Thyroid gland (tissue), 4 donors: ENCODE data around the gene PLEKHA6. TPM values are rescaled to one million over a fixed set of nuclear protein-coding genes. Genes with fewer than 3 reads are reported as not detected.

Source experiments
- DNase-seq, 2 donors: peaks; one replicate each; pipeline ENCODE4 v3.0.0-alpha.2; 2019
- H3K27ac ChIP-seq, 3 donors: fragments of 200-600 bp; sonication (generic); 1 replicate in 2 of 3; 2 replicates in 1 of 3; pipeline ENCODE4 v1.5.1; 2016 to 2019; ENCODE audit warnings: mild to moderate bottlenecking in 1 of 3, moderate library complexity in 1 of 3
- H3K27me3 ChIP-seq: fragments of 200-600 bp; sonication (generic); one replicate; pipeline ENCODE4 v1.5.1; 2019
- H3K36me3 ChIP-seq, 2 donors: fragments of 200-600 bp; sonication (generic); one replicate each; pipeline ENCODE4 v1.5.1; 2016 to 2019
- H3K4me1 ChIP-seq, 2 donors: fragments of 200-600 bp; sonication (generic); one replicate each; pipeline ENCODE4 v1.5.1; 2017 to 2019
- H3K4me3 ChIP-seq, 3 donors: fragments of 200-600 bp; sonication (generic); replicated peaks in 1 of 3; 1 replicate in 2 of 3; 2 replicates in 1 of 3; pipeline ENCODE4 v1.5.1; 2016; ENCODE audit warnings: mild to moderate bottlenecking in 1 of 3
- H3K9me3 ChIP-seq: fragments of 200-600 bp; sonication (generic); one replicate; pipeline ENCODE4 v1.5.1; 2017
- POLR2A ChIP-seq, 2 donors: fragments of 450-650 bp; IDR thresholded peaks; one replicate each; pipeline ENCODE4 v1.6.1; 2017; ENCODE audit warnings: antibody characterized with exemption in 2 of 2, mild to moderate bottlenecking in 2 of 2, moderate library complexity in 1 of 2
- WGBS, 2 donors: methylation state at CpG; one replicate each; pipeline ENCODE4 v1.1.5; 2017; 5-methylcytosine and 5-hydroxymethylcytosine counted together
- intact Hi-C: fragments of 100-400 bp; cut with DNase I; formaldehyde crosslinking; loops from one replicate; pipeline ENCODE4 v1.15.1; 2023
- total RNA-seq, 4 donors: library from RNA; depleted of rRNA; stranded (reverse); fragments of >200 nt; gene quantifications; one replicate each; pipeline ENCODE4 v1.2.3, GENCODE V29; 2016
- TF ChIP-seq, protein P1 (sequence below), 6 experiments: fragments of 200-600 bp in 3 of 6; fragments of 450-650 bp in 3 of 6; sonication (generic) in 3 of 6; IDR thresholded peaks; one replicate each; pipeline ENCODE4 v1.5.1; 2016 to 2019; ENCODE audit warnings: antibody characterized with exemption in 6 of 6, mild to moderate bottlenecking in 2 of 6, inconsistent platforms in 1 of 6, moderate library complexity in 1 of 6

Gene PLEKHA6
- total RNA-seq, 4 donors from 2014 or later: 2.9 to 8.9 (median 4.0) TPM

- 83 to 85% methylated on average over 2 of the region's 2 CpGs for WGBS, 2 donors
- Histone ChIP-seq H3K27ac (no peak overlapping the region), H3K4me3 (no peak overlapping the region), H3K36me3 (no peaks in the 10 kb centered on the region), H3K4me1 (no peaks in the 10 kb centered on the region), H3K27me3 (no peaks in the 10 kb centered on the region), H3K9me3 (no peaks in the 10 kb centered on the region)
- no peak for DNase-seq
- intact Hi-C loops: no loop called here
- TF ChIP-seq POLR2A (IDR thresholded peaks at IDR 0.05): no peak
- TF ChIP-seq, protein P1, sequence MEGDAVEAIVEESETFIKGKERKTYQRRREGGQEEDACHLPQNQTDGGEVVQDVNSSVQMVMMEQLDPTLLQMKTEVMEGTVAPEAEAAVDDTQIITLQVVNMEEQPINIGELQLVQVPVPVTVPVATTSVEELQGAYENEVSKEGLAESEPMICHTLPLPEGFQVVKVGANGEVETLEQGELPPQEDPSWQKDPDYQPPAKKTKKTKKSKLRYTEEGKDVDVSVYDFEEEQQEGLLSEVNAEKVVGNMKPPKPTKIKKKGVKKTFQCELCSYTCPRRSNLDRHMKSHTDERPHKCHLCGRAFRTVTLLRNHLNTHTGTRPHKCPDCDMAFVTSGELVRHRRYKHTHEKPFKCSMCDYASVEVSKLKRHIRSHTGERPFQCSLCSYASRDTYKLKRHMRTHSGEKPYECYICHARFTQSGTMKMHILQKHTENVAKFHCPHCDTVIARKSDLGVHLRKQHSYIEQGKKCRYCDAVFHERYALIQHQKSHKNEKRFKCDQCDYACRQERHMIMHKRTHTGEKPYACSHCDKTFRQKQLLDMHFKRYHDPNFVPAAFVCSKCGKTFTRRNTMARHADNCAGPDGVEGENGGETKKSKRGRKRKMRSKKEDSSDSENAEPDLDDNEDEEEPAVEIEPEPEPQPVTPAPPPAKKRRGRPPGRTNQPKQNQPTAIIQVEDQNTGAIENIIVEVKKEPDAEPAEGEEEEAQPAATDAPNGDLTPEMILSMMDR (IDR thresholded peaks at IDR 0.05): no peak
These were observed 74.8 kb downstream of the PLEKHA6 start for GRCh38 chr1:204284929-204285328.

- no peaks in the 10 kb centered on the region for H3K9me3 ChIP-seq
- WGBS, 2 donors: 71 to 75% methylated on average over 6 to 9 of the region's 9 CpGs
- intact Hi-C loops: no loop called here
- H3K36me3 ChIP-seq: no peaks in the 10 kb centered on the region
- no peaks in the 10 kb centered on the region for H3K4me1 ChIP-seq
- no peak overlapping the region for H3K27ac ChIP-seq
- TF ChIP-seq, protein P1 (IDR thresholded peaks at IDR 0.05): no peak
- DNase-seq: no peak
- H3K27me3 ChIP-seq: no peaks in the 10 kb centered on the region
- no peak overlapping the region for H3K4me3 ChIP-seq
These were observed 75.7 kb downstream of the PLEKHA6 start for GRCh38 chr1:204283711-204284651.

GRCh38 chr1:204282761-204283221 lies 76.9 kb downstream of the PLEKHA6 start:
- 84 to 92% methylated on average over 11 of the region's 11 CpGs for WGBS, 2 donors
- H3K36me3 ChIP-seq: no peaks in the 10 kb centered on the region
- H3K4me3 ChIP-seq: no peak overlapping the region
- no peaks in the 10 kb centered on the region for H3K4me1 ChIP-seq
- H3K9me3 ChIP-seq: no peaks in the 10 kb centered on the region
- H3K27me3 ChIP-seq: no peaks in the 10 kb centered on the region
- intact Hi-C loops: no loop called here
- no peak for DNase-seq
- TF ChIP-seq, protein P1 (IDR thresholded peaks at IDR 0.05): no peak
- no peak for TF ChIP-seq POLR2A (IDR thresholded peaks at IDR 0.05)
- H3K27ac ChIP-seq: no peak overlapping the region

DNA sequence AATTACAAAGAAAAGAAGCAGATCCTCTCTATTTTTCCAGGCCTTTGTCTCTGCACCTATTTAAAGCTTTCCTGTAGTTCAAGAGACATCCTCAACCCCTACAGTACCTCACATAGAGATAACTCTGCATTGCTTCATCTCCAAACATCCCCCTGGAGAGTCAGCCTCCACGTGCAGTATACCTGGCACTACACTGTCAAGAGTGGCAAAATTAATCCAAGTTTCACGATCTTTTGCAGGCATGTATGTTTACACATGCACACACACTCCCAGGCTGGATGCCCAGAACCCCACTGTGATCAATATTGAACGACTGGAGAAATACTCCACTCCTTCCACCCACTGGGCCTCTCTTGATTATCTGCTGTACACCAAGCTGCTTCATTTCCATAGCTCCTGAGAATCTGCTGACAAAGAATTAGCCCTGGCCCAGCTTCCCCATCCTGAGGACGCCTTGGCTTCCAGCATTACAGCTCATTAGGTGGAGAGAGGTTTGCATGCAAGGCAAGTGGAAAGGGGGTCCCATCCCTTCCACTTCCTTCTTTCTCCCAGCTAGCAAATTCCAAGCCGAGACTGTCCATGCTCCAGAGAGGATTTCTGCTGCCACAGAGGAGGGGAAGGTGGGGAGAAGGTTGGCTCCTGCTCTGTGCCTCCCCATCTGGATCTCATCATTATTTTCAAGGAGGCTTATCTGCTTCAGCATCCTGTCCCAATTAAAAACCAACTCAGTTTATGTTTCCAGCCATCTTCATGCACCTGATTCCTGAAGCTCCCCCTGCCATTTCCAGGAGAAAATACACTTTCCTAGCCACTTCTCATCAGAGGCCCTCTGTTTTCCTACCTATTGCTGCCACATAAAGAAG lies 79.4 kb downstream of the PLEKHA6 start:
- no peak for DNase-seq
- intact Hi-C loops: no loop called here
- Histone ChIP-seq H3K4me1 (peaks cover 0 to 7% of the 10 kb centered on the region in 2 donors), H3K27ac (no peak overlapping the region), H3K4me3 (no peak overlapping the region), H3K36me3 (no peaks in the 10 kb centered on the region), H3K27me3 (no peaks in the 10 kb centered on the region), H3K9me3 (no peaks in the 10 kb centered on the region)
- no peak for TF ChIP-seq POLR2A (IDR thresholded peaks at IDR 0.05)
- TF ChIP-seq, protein P1 (IDR thresholded peaks at IDR 0.05): no peak
- WGBS, 2 donors: 72 to 76% methylated on average over 5 of the region's 5 CpGs
